KG1 (cell line): ENCODE data around the gene CA12.
"Not testable (repeated sequence)": the region's sequence is repeated elsewhere in the genome, so short reads cannot be mapped to it uniquely, and the experiment has no call there.

Experiments
- DNase-seq: peaks from one replicate; lab custom pipeline; 2025; lab: John Stamatoyannopoulos, UW

CA12 gene

DNA sequence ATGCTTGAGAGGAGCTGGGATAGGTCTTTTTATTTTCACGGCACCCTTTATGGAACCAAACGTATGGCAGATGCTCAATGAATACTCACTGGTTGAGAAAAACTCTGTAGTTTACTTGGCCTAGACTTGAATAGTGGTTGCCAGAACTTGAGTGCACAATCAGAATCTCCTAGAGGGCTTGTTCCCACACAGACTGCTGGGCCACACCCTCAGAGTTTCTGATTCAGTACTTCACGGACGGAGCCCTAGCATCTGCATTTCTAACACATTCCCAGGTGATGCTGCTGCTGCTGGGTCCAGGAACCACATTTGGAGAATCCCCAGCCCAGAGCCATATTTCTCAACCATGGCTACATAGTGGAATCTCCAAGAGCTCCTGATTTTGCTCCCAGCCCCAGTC is 24.6 kb downstream of the CA12 start:
- DNase-seq = no peak

DNA sequence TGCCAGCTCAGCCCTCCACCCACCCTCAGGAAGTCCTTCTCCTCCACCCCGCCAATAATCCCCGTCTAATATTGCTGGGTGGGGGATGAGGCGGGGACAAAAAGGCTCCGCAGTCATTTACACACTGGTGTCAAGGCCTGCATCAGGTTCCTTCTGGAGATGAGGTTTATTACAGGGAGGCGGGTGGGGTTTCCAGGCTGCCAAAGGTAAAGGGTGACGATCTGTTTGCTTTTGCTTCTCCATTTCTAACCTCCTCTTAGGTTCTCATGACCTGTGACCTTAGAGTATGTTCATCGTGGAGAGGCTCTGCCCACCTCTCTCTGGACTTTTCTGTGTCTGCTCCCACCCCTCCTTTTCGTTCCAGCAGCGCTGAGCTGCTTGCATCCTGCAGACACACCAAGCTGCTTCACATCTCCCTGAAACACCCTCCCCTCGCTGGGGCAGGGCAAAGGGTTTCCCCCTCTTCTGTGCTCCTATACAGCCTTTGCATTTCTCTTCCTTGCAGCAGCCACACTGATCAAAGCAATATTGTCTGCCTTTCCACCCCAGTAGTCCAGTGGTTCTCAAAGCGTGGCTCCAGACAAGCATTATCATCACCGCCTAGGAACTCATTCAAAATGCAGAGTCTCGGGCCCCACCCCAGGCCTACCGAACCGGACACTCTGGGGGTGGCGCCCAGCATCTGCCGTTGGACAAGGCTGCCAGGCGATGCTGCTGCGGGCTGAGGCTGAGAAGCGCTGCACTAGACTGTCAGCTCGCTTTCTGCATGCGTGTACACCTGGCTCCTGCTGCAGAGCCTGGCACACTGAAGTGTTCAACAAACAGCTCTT is 26.6 kb downstream of the CA12 start:
- DNase-seq = no peak

DNA sequence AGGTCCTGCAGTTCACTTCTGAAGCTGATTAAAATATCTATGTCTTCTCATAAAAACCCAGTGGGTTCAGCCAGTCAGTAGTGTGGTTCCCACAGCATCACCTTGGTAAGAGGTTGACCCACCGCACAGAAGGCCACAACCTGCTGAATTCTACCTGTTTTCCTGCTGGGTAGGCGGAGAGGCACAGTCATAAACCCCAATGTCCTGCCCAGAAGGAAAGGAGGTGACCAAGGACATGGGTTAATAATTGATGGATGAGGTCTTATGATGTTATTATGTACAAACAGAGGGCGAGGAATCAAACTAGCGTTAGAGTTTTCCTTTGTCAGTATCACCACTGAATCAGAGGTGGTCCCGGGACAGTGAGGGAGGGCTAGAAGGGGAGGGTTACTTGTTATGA is 27.8 kb downstream of the CA12 start:
- no peak for DNase-seq

DNA sequence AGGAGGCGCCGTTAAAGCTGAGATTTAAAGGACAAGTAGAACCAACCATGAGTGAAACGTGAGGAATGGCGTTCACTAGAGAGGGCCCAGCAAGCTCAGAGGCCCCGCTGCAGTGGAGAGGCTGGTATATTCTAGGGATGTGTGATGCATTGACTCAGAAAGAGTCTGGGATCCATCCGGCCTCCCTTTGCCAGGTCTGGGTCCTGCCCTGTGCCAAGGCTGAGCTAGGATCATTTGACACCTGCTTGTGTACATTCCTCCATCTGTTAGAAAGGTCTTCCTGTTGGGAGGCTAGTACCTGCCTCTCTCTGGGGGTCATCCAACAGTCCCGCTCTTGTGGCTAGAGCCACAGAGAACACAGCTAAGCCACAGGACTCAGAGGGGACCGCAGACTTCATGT is 28.4 kb downstream of the CA12 start:
- DNase-seq = no peak

DNA sequence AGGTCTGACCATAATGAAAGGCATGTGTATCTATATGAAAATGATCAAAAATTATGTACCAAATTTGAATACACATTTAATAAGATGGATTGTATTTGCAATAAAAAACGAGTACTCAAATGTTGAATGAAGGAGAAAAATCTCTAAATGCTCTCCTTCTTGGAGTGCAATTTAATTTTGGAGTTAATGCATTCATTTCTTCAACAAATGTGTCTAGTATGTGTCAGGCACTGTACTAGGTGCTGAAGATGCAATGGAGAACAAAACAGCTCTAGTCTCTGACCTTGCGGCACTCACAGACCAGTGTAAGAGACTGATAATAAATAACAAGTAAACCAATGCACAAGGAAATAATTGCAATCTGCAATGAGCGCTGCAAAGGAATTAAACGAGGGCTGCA is 28.8 kb downstream of the CA12 start:
- DNase-seq = no peak

DNA sequence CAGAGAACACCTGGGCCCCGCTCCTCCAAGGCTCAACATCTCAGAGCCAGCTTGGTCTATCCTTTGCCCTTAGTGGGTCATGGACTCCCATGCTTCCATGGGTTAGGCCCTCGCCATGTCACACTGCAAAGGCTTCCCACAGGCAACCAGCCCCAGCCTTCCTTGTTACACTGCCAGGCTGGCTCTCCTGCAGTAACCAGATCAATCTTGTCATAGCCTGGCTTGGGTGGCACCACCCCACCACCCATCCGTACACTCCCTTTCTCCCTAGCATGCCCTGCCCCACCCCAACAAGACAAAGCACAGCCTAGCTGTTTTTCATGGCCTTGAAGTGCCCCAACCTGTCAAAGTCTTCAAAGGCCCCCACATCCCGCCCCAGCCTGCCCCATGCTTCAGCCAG is 30.5 kb downstream of the CA12 start:
- no peak for DNase-seq

DNA sequence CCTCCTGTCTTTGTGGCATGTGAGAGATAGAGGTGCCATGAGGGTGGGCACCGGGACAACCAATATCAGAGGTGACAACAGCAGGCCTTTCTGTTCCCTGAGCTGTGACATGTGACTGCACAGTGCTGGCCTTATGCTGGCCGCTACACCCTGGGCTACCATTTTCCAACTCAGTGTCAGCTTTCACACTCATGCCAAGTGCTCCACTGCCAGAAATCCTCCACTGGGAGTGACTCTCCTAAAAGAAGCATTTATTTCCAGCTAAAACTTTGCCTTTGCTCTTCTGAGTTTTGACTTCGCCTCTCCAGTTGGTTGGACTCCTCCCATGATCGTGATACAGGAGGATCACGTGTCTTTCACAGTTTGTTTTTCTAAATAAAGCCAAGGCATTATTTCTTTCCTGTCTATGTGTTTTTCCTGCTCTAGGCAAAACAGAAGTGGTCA is 31.4 kb downstream of the CA12 start:
- DNase-seq = no peak

DNA sequence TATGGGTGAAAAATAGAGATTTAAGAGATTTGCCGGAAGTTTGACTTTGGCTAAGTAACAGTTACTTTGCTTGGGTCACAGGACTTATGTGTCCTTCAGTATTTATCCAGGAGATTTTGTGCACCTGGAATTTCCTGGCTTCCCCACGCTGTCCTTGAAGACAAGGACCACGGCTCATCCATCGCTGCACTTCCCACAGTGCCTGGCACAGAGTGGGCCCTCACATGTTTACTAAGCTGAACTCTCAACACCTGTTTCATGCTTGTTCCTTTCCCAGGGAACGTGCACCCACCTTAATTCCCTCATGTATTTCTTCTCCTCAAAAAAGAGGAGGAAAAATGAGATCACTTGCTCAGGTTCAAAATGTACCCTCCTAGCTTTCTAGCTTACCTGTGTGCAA is 32.0 kb downstream of the CA12 start:
- no peak for DNase-seq

DNA sequence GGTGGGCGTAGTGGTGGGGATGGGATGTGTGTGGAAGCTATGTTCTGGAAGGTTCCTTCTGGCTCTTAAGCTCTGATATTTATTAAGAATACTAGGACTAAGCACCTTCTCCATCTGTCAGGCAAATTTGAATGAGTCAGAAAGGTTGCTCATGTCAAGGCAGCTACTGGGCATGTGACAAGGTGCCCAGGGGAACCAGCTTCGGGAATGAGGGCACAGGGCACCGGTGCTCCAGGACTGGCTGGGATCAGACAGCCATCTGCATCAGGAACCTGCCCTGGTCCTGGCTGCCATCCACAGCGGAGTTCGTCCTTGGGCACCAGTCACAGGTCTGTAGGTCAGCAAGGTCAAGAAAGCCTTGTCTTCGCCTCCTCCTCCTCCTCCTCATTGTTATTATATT is 32.5 kb downstream of the CA12 start:
- no peak for DNase-seq

DNA sequence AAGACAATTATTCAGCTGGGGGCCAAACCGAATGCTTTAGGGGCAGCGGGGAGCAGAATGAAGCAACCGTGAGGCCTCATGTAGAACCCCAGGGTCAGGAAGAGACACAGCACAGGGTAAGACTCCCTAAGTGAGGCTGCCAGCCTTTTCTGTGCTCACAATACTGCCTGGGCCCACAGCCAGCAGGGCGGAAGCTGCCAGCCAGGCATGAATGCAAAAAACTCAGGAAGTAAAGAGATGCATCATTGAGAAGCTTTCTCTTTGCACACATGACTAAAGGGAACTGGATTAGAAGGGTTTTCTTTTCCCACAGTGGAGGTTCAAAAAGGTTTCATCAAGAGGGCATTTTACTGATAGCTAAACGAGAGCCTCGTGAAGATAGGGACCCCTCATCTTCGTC is 33.3 kb downstream of the CA12 start:
- DNase-seq = no peak

DNA sequence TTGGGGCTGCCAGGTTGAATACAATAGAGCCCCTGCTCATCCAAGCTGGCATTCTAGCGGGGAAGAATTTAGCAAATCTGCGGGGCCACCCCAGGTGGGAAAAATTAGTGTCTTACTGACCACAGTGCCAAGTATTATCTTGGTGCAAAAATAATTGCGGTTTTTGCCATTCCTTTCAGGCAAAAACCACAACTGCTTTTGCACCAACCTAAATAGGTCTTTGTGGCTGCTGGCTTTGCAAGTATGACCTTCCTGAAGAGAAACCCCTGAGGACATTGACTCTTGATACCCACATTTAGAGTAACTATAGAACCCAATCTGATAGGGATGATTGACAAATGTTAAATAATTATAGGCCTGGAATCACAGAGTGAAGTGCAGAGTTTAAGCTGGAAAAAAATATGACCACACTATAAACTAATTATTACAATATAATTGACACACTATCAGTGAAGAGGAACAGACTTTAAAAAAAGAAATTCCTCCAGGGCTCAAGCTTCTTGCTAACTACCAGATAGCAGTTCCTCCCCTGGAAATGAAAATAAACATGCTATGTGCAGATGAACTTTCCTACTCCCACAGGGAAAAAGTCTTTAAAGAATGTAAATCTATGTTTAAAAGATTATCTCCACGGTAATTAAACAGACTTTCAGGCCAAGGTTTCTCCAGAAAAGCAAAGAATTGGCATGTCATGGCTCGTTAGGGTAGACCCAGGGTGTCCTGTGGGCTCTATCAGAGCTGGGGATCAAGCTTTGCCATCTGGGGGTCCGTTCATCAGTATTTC is 34.4 kb downstream of the CA12 start:
- DNase-seq = no peak

DNA sequence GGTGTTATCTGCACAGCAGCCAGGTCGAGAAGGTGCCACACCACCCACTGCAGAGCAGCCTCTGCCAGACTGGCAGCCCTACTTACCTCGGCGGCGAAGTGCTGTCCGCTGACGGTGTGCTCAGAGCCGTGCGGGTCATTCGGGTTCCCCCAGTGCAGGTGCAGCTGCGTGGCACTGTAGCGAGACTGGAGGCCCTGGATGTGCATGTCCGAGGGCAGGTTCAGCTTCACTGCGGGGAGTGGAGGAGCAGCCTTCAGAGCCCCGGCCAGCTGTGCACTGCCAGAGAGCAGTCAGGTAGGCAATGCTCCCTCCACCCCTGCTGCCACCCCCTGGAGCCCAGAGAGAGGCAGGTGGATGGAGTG is 36.3 kb downstream of the CA12 start:
- no peak for DNase-seq

DNA sequence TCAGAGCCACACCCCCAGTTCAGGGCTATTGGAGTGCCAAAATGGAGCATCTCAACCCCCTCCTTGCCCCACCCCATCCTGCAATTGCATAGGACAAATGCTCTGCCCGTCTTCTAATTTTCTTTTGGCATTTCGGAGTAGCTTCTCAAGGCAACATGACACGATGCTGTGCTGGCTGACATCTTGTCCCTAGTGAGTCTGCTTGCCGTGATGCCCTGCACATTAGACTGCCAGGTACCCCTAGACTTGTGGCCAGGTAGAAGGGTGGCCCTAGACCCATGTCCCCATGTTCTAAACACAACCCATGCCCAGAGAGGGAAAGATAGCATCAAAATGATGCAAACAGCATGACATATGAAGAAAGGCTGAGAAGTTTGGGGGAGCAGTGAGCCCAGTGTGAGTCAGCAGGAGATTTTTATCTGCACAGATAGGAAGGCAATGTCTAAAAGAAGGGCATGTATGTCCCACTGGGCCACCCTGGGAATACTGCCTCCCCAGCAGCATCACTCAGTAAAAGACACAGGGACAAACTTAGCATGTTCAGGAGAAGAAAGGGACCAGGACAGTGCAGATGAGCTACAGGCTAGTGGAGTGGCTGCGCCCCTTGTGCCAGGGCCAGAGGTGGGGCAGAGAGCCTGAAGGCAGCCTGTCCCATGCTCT is 36.8 kb downstream of the CA12 start:
- no peak for DNase-seq

DNA sequence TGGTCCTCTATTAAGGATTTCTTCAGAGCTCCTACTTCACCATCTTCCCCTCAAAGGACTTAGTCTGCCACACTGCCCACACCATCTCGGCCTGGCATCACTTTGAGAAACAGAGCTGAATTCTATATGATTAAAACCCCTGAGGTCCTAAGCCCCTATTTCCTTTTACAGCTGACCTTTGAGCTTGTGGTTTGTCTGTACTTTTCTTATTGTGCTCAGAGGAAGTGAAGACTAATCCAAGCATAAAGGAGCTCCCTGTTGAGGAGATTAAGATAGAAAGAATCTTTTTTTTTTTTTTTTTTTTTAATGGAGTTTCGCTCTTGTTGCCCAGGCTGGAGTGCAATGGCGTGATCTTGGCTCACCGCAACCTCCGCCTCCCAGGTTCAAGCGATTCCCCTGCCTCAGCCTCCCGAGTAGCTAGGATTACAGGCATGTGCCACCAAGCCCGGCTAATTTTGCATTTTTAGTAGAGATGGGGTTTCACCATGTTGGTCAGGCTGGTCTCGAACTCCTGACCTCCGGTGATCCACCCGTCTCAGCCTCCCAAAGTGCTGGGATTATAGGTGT is 38.6 kb downstream of the CA12 start:
- not testable (repeated sequence) for DNase-seq

DNA sequence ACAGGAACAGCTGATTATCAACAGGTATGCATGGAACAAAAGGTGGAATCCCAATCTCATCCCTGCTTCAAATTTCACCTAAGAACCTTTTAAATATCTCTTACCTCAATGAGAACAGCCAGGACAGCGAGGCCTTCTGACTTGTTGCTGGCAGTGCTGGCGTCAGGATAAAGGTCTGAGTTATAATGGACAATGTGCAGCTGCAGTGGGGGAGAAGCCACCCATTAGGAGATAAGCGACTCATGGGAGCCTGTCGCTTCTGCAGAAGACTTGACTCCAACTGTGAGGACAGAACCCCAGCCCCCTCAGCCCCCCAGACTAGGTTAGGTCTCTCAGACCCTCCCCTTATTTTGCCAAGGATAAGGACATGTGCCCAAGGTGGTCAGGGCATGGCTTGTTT is 39.7 kb downstream of the CA12 start:
- DNase-seq = no peak

DNA sequence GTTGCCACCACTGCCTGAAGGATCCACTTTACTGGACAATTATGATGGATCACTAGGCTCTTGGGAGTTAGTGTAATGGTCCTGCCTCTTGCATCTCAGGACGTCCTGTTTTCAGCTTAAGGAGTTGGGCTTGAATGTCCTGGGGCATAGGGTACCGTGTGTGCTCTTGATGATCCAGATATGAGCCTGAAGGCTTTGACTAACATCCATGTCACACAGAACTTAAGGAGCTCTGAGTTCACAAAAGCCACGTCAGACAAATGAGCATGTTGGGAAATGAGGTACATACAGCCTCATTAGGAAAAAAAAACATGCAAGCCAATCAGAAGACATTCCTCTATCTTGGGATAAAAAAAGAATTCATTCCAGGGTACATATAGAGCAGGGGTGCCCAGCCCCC is 40.8 kb downstream of the CA12 start:
- DNase-seq = no peak

DNA sequence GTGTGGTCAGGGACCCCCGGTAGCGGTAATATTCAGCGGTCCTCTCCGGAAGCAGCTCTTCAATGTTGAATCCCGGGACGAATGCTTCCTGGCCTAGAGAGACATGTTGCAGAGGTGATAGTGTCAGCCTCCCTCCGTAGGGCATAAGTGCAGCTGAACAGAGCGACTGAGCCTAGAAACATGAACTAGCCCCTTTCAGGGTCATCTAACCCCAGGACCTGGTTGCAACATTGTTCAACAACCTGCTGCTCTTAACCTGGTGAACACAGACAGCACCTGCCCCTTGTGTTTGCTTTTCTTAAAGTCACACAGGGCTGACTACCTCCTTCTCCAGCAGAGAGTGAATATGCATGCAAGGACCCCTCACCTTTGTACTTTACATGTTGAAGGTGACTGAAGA is 41.3 kb downstream of the CA12 start:
- DNase-seq = no peak

DNA sequence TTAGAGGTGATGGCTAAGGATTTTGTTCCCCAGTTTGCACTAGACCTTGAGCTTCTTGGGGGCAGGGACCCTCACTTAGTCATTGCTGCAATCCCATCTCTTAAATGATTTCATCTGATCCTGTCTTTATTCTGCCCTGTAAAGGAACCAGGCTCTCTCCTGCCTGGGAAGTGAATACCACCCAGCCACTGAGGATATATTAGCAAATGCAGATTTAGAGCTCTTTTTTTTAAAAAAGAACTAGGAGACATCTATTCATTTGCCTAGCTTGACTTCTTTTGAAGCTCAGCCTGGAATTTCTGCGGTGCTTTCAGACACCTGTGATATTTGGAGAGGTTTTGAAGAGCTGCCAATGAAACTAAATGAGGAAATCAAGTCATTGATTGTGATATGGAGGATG is 41.8 kb downstream of the CA12 start:
- DNase-seq = no peak

DNA sequence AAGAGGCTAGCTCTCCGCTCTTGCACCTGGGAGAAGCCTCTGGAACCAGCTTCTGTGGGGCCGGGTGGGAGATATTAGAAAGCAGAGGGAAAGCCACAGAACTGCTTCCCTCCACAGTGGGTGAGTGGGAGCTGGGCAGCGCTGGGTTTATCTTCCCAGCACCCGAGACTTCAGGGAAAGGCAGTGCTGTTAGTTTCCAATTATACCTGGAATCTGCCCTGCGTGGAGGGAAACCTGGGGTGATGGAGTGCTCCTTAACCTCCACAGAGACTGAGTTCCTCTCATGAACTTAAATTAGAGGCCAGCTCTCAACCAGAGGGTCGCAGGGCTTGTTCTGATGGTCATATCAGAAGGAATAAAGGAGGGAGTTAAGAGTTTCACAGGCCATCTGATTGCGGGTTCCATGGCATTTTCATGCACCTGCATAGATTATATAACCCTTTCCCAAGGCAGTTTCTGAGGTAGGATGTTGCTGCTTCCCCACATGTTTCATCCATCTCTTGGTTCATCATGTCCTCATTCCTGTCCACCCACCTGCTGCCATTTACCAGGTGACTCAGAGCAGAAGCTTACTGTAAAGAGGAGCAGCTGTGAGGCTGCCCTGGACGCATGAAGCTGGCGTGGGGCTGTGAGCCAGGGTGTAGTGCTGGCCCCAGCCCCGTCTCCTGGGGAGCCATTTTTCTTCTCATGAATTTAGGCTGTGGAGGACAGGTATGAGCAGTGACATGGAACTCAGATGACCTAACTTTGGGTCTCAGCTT is 42.5 kb downstream of the CA12 start:
- DNase-seq = no peak

DNA sequence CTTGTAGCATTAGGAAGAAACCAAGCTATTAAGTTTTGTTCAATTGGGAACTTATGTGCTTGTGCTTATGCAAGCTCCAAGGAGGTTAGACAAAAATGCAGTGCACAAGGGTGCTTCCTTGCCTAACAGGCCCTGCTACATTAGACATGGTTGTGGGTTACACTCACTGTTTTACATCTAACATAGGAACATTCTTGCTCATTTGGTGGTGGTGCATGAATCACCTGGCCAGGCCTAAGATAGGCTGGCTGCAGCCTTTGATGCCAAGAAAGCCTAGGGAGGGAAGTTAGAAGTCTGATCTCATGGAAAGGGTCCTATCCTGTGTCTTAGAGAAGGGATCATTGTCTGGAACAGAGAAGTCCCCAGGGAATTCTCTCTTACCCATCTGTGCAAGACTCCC is 43.5 kb downstream of the CA12 start:
- DNase-seq = no peak

DNA sequence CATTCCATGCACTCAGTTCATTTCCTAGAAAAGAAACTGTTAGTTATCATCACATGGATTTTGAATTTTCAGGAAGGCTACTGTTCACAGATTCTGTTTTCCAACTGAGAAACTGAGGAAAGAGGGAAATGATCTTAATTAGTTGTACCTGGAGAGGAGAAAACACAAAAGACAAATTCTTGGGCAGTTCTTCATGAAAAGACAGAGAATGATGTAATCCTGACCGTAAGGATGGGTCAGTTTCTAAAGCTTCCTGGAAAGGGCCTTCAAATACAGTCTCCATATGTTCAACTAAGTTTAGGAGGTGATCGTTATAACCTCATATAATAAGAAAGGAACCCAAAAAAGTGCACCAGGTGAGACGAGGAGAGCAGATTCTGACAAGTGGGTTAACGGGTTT is 44.6 kb downstream of the CA12 start:
- no peak for DNase-seq
